ENCODE results near the gene ACKR2.

DNA sequence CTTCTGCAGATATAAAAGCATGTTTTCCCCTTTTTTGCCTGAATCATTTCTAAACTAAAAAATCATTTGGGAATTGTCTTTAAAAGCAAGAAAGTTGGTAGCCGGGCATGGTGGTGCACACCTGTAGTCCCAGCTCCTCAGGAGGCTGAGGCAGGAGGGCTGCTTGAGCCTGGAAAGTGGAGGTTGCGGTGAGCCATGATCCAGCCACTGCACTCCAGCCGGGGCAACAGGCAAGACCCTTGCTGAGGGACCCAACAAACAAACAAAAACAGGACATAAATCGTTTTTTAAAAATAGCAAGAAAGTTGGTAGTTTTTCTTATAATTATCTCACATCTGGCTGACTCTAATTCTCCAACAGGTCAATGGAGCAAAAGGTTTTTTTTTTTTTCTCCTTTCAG lies 7.5 kb upstream of the ACKR2 start:
- TF ChIP-seq EZH2 (IDR thresholded peaks at IDR 0.05; ENCODE audit: insufficient read depth, poor library complexity, severe bottlenecking): no peak
- no peak for TF ChIP-seq EZH2phosphoT487 (IDR thresholded peaks at IDR 0.05; ENCODE audit: insufficient read depth, low read depth)
